HUDEP-2 (cell line): Measurements from ENCODE around the gene CD99.
"Not testable (repeated sequence)": the region's sequence is repeated elsewhere in the genome, so short reads cannot be mapped to it uniquely, and the experiment has no call there.

Source experiments
- DNase-seq, 76 experiments: peaks; one replicate each; lab custom pipeline; 2025; ENCODE audit not compliant: unreplicated experiment in 76 of 76; lab: John Stamatoyannopoulos, UW

Gene CD99

GRCh38 chrX:2719774-2720447 lies 28.8 kb downstream of the CD99 start:
- no peak for DNase-seq

GRCh38 chrX:2723286-2723879 lies 32.3 kb downstream of the CD99 start:
- no peak for DNase-seq

GRCh38 chrX:2727264-2727663 lies 36.2 kb downstream of the CD99 start:
- DNase-seq, result not testable (repeated sequence)

GRCh38 chrX:2732076-2732475 lies 41.0 kb downstream of the CD99 start:
- DNase-seq, result no peak

GRCh38 chrX:2732649-2733048 lies 41.6 kb downstream of the CD99 start:
- DNase-seq, result no peak

GRCh38 chrX:2733286-2733685 lies 42.2 kb downstream of the CD99 start:
- DNase-seq, result no peak

GRCh38 chrX:2735270-2735669 lies 44.2 kb downstream of the CD99 start:
- DNase-seq, result no peak

DNA sequence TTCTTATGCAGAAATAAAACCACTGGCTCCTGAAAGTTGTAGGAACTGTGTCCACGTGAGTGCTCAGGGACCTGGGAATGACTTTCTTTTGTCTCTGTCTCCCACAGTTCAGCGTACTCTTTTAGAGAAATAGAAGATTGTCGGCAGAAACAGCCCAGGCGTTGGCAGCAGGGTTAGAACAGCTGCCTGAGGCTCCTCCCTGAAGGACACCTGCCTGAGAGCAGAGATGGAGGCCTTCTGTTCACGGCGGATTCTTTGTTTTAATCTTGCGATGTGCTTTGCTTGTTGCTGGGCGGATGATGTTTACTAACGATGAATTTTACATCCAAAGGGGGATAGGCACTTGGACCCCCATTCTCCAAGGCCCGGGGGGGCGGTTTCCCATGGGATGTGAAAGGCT lies 49.6 kb downstream of the CD99 start:
- DNase-seq, result no peak

DNA sequence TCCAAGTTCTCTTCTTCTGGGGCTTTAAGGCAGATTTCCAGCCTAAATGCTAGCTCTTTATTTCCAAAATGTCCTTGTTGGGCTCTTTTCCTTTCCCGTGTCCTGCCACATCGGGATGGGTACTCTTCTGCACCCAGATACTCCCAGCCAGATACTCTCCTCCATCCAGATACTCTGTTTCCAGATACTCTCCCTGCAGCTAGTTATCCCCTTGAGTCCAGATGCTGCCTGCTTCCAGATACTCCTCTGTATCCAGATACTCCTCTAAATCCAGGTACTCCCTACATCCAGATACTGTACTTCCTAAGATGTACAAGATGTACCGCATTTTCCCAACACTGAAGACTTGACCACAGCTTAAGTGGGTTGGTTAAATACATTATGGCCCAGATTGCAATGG lies 50.3 kb downstream of the CD99 start:
- no peak for DNase-seq

DNA sequence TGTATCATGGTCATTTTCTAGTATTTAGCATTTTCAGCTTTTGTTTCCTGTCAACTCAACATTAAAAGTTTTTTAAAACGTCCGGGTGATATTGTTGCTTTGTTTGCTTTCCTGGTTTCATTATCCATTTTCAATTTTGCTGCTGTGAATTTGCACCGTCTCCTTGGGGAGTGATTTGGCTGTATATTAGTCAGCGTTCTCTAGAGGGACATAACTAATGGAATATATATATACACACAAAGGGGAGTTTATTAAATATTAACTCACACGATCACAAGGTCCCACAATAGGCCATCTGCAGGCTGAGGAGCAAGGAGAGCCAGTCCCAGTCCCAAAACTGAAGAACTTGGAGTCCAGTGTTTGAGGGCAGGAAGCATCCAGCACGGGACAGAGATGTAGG lies 55.2 kb downstream of the CD99 start:
- not testable (repeated sequence) for DNase-seq

DNA sequence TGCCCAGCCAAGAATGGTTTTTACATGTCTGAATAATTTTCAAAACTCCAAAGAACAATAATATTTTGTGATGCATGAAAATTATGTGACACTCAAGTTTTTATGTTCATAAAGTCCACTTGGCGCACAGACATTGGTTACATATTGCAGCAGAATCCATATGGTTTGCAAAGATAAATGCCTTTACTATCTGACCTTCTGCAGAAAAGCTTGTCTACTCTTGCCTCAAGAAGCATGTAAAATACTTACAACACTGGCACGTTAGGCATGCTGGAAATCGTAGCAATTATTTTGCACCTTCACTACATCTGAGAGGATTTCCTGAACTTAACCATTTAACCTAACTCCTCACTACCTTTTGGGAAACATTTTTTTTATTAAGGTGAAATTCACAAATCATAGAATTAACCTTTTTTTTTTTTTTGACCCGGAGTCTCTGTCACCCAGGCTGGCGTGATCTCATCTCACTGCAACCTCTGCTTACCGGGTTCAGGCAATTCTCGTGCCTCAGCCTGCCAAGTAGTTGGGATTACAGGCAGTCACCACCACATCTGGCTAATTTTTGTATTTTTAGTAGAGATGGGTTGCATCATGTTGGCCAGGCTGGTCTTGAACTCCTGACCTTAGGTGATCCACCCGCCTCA lies 57.2 kb downstream of the CD99 start:
- DNase-seq, result no peak

DNA sequence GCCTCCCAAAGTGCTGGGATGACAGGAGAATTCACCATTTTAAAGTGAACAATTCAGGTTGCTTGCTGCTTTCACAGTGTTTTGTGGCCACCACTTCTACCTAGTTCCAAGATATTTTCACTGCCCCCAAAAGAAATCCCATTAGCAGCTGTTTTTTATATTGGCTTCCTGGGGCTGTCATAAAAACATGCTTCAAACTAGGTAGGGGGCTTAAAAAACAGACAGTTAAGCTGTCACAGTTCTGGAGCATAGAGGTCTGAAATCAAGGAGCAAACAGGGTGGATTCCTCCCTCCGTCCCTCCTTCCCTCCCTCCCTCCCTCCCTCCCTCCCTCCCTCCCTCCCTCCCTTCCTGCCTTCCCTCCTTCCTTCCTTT lies 57.7 kb downstream of the CD99 start:
- DNase-seq, result no peak

DNA sequence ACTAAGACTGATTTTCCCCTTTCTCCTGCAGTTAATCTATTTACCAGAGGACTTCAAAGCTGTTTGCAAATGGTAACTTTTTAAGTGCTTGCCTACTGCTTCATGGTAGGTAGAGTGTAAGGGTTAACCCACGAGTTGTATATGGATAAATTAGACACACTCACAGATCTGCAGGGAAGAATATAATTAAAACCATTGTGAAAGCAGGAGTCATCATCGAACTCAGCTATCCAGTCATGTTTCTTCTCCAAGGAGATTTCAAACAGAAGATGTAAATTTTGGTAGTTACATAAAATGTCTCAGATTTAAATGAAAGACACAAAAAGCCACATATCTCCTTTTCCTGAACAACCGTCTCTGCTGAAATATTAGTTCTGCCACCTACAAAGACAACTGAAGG lies 60.2 kb downstream of the CD99 start:
- no peak for DNase-seq

- DNase-seq, result peak in 1 of 76 experiments; percentile 1
Observed at GRCh38 chrX:2751874-2752300, 60.8 kb downstream of the CD99 start, which contains the start of gene XG. XG (plus strand) TSS chrX:2752040; CDS start chrX:2752275, 235 bp downstream.

DNA sequence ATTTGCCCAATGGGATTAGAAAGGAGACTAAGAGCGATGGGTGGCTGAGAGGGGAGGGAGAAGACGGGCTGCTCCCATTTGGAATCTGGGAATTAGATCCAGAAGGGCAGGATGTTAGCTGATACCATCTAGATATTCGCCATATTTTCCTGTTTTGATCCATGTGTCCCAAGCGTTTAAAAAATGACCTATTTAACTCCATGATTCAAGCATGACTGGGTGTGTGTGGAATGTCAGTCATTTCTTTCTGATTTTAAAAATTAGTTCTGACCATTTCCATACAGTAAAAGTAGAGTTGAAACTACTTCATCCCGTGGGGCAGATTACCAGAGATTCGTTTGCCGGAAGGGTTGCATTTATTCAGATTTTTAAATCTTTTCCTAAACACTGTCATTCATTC lies 61.3 kb downstream of the CD99 start:
- not testable (repeated sequence) for DNase-seq

GRCh38 chrX:2755163-2755715 lies 64.1 kb downstream of the CD99 start:
- not testable (repeated sequence) for DNase-seq

- no peak for DNase-seq
Observed at GRCh38 chrX:2756548-2756947, 65.5 kb downstream of the CD99 start.

- no peak for DNase-seq
Observed at GRCh38 chrX:2761246-2761645, 70.2 kb downstream of the CD99 start.

DNA sequence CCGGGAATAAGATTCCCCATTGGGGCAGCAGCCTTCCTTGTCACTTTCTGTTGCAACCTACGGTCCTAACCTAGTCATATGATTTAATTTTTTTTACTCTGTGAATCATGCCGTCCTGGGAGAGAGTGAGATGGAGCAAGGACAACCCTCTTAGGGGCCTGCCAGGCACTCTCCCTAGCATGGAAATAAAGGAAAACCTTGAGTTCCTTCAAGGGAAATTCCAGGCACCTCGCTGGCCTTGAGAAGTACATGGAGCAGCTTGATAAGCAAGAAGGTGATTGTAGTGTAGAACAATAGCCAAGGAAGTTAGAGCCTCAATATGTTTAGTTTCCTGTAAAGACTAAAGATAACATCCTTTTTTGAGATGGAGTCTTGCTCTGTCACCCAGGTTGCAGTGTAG lies 71.6 kb downstream of the CD99 start:
- not testable (repeated sequence) for DNase-seq

GRCh38 chrX:2764766-2765548 lies 73.9 kb downstream of the CD99 start:
- DNase-seq, result peak in 1 of 76 experiments; percentile 0

DNA sequence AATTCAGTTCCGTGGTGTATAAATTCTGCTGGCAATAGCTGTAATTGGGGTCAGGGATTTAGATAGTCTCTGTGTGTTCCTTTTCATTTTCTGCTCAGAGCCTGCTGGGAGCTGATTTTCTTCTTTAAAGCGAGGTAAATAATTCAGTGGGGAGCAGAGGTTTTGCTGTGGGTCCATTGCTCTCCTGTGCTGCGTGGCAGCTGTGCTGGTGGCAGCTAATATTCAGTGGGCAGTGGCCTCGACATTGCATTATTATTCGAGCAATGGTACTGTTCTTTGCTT lies 74.4 kb downstream of the CD99 start:
- DNase-seq, result no peak
